Measurements from ENCODE around the gene PHPT1. TPM values are rescaled to one million over a fixed set of nuclear protein-coding genes. Genes with fewer than 3 reads are reported as not detected.
A peak's percentile ranks its signal among the peaks of the same experiment; 100 is the strongest.
"Not testable (repeated sequence)": the region's sequence is repeated elsewhere in the genome, so short reads cannot be mapped to it uniquely, and the experiment has no call there.

Gene PHPT1
- total RNA-seq, 1 donor from 2014 or later: 215 TPM

- TF ChIP-seq CTCF (IDR thresholded peaks at IDR 0.05; ENCODE audit: insufficient read depth, low read depth, low read length): no peak
- no peak for TF ChIP-seq EZH2 (IDR thresholded peaks at IDR 0.05; ENCODE audit: insufficient read depth, low read length)
- Mint-ChIP-seq H3K27ac (ENCODE audit: unreplicated experiment) (peak overlapping the region; percentile 72), H3K4me1 (ENCODE audit: low read depth, unreplicated experiment) (peaks cover 6% of the 10 kb centered on the region), H3K4me3 (ENCODE audit: unreplicated experiment) (peak overlapping the region; percentile 88), H3K9me3 (ENCODE audit: unreplicated experiment) (peaks cover 8% of the 10 kb centered on the region), H3K27me3 (ENCODE audit: low read depth, unreplicated experiment) (no peaks in the 10 kb centered on the region), H3K36me3 (ENCODE audit: low read depth, unreplicated experiment) (peaks cover 13% of the 10 kb centered on the region)
- Histone ChIP-seq H3K4me2 (ENCODE audit: low read length) (peak overlapping the region; percentile 94), H3K9me3 (ENCODE audit: insufficient read depth, low read depth, low read length) (no peaks in the 10 kb centered on the region), H3K27ac (ENCODE audit: low read depth, low read length) (no peak overlapping the region), H2AFZ (ENCODE audit: low read depth, low read length) (no peak overlapping the region), H3K4me3 (ENCODE audit: insufficient read depth, low read depth, low read length) (peak overlapping the region; percentile 58), H3K4me1 (ENCODE audit: insufficient read depth, low read length) (peaks cover 7% of the 10 kb centered on the region), H3K27me3 (ENCODE audit: insufficient read depth, low read length) (no peaks in the 10 kb centered on the region), H4K20me1 (ENCODE audit: insufficient read depth, low read length) (peaks cover 49% of the 10 kb centered on the region), H3K79me2 (ENCODE audit: insufficient read depth, low read length) (peaks cover 27% of the 10 kb centered on the region), H3K36me3 (ENCODE audit: insufficient read depth, low read length) (peaks cover 4% of the 10 kb centered on the region), H3K9ac (ENCODE audit: low read length) (peak overlapping the region; percentile 87)
- DNase-seq (ENCODE audit: low read depth) (no peak), FAIRE-seq (no peak)
Observed at GRCh38 chr9:136865041-136865767, 16.0 kb downstream of the PHPT1 start.

GRCh38 chr9:136865768-136866103 is 16.5 kb downstream of the PHPT1 start:
- H3K4me1 ChIP-seq (ENCODE audit: insufficient read depth, low read length): peaks cover 7% of the 10 kb centered on the region
- H3K4me3 ChIP-seq (ENCODE audit: insufficient read depth, low read depth, low read length): peak overlapping the region; percentile 70
- Mint-ChIP-seq H3K4me3 (ENCODE audit: unreplicated experiment) (peak overlapping the region; percentile 88), H3K4me1 (ENCODE audit: low read depth, unreplicated experiment) (peaks cover 6% of the 10 kb centered on the region), H3K27ac (ENCODE audit: unreplicated experiment) (no peak overlapping the region), H3K27me3 (ENCODE audit: low read depth, unreplicated experiment) (no peaks in the 10 kb centered on the region), H3K9me3 (ENCODE audit: unreplicated experiment) (peaks cover 10% of the 10 kb centered on the region), H3K36me3 (ENCODE audit: low read depth, unreplicated experiment) (peaks cover 13% of the 10 kb centered on the region)
- FAIRE-seq (no peak), DNase-seq (ENCODE audit: low read depth) (no peak)
- H2AFZ ChIP-seq (ENCODE audit: low read depth, low read length): no peak overlapping the region
- peaks cover 4% of the 10 kb centered on the region for H3K36me3 ChIP-seq (ENCODE audit: insufficient read depth, low read length)
- TF ChIP-seq CTCF (IDR thresholded peaks at IDR 0.05; ENCODE audit: insufficient read depth, low read depth, low read length) (no peak), EZH2 (IDR thresholded peaks at IDR 0.05; ENCODE audit: insufficient read depth, low read length) (no peak)
- H3K79me2 ChIP-seq (ENCODE audit: insufficient read depth, low read length): peaks cover 27% of the 10 kb centered on the region
- no peaks in the 10 kb centered on the region for H3K9me3 ChIP-seq (ENCODE audit: insufficient read depth, low read depth, low read length)
- no peak overlapping the region for H3K27ac ChIP-seq (ENCODE audit: low read depth, low read length)
- H4K20me1 ChIP-seq (ENCODE audit: insufficient read depth, low read length): peaks cover 44% of the 10 kb centered on the region
- H3K4me2 ChIP-seq (ENCODE audit: low read length): peak overlapping the region; percentile 94
- no peaks in the 10 kb centered on the region for H3K27me3 ChIP-seq (ENCODE audit: insufficient read depth, low read length)
- H3K9ac ChIP-seq (ENCODE audit: low read length): peak overlapping the region; percentile 87

GRCh38 chr9:136866898-136867421 is 17.8 kb downstream of the PHPT1 start:
- H2AFZ ChIP-seq (ENCODE audit: low read depth, low read length); H3K9me3 ChIP-seq (ENCODE audit: insufficient read depth, low read depth, low read length); H3K36me3 ChIP-seq (ENCODE audit: insufficient read depth, low read length); FAIRE-seq; H3K27ac Mint-ChIP-seq (ENCODE audit: unreplicated experiment); H3K4me1 ChIP-seq (ENCODE audit: insufficient read depth, low read length); H3K4me1 Mint-ChIP-seq (ENCODE audit: low read depth, unreplicated experiment); H3K27me3 Mint-ChIP-seq (ENCODE audit: low read depth, unreplicated experiment); DNase-seq (ENCODE audit: low read depth); H3K27me3 ChIP-seq (ENCODE audit: insufficient read depth, low read length): not testable (repeated sequence)
- peaks cover 13% of the 10 kb centered on the region for H3K36me3 Mint-ChIP-seq (ENCODE audit: low read depth, unreplicated experiment)
- H3K9ac ChIP-seq (ENCODE audit: low read length): peak overlapping the region; percentile 87
- H3K4me3 Mint-ChIP-seq (ENCODE audit: unreplicated experiment): peak overlapping the region; percentile 76
- H4K20me1 ChIP-seq (ENCODE audit: insufficient read depth, low read length): peaks cover 34% of the 10 kb centered on the region
- H3K4me3 ChIP-seq (ENCODE audit: insufficient read depth, low read depth, low read length): peak overlapping the region; percentile 70
- peaks cover 10% of the 10 kb centered on the region for H3K9me3 Mint-ChIP-seq (ENCODE audit: unreplicated experiment)
- H3K4me2 ChIP-seq (ENCODE audit: low read length): peak overlapping the region; percentile 94
- H3K27ac ChIP-seq (ENCODE audit: low read depth, low read length): peak overlapping the region; percentile 37
- peaks cover 27% of the 10 kb centered on the region for H3K79me2 ChIP-seq (ENCODE audit: insufficient read depth, low read length)

Data from astrocyte (in vitro differentiated cells and primary cell).